Measurements from ENCODE around the gene MDK. TPM values are rescaled to one million over a fixed set of nuclear protein-coding genes. Genes with fewer than 3 reads are reported as not detected.

The MDK gene
- total and polyA plus RNA-seq, 2 experiments from 2014 or later: 388 to 477 TPM

- TF ChIP-seq JUNB (IDR thresholded peaks at IDR 0.05; ENCODE audit: unreplicated experiment) (no peak), CREB1 (CRISPR knock-in tag; IDR thresholded peaks at IDR 0.05; ENCODE audit: low read depth) (no peak), EZH2 (IDR thresholded peaks at IDR 0.05; ENCODE audit: low read depth, unreplicated experiment) (no peak), ZNF114 (CRISPR knock-in tag; IDR thresholded peaks at IDR 0.05) (no peak), EZH2phosphoT487 (IDR thresholded peaks at IDR 0.05; ENCODE audit: unreplicated experiment) (no peak), ZNF331 (CRISPR knock-in tag; IDR thresholded peaks at IDR 0.05; ENCODE audit: low read depth) (no peak)
- TF ChIP-seq, protein P1, sequence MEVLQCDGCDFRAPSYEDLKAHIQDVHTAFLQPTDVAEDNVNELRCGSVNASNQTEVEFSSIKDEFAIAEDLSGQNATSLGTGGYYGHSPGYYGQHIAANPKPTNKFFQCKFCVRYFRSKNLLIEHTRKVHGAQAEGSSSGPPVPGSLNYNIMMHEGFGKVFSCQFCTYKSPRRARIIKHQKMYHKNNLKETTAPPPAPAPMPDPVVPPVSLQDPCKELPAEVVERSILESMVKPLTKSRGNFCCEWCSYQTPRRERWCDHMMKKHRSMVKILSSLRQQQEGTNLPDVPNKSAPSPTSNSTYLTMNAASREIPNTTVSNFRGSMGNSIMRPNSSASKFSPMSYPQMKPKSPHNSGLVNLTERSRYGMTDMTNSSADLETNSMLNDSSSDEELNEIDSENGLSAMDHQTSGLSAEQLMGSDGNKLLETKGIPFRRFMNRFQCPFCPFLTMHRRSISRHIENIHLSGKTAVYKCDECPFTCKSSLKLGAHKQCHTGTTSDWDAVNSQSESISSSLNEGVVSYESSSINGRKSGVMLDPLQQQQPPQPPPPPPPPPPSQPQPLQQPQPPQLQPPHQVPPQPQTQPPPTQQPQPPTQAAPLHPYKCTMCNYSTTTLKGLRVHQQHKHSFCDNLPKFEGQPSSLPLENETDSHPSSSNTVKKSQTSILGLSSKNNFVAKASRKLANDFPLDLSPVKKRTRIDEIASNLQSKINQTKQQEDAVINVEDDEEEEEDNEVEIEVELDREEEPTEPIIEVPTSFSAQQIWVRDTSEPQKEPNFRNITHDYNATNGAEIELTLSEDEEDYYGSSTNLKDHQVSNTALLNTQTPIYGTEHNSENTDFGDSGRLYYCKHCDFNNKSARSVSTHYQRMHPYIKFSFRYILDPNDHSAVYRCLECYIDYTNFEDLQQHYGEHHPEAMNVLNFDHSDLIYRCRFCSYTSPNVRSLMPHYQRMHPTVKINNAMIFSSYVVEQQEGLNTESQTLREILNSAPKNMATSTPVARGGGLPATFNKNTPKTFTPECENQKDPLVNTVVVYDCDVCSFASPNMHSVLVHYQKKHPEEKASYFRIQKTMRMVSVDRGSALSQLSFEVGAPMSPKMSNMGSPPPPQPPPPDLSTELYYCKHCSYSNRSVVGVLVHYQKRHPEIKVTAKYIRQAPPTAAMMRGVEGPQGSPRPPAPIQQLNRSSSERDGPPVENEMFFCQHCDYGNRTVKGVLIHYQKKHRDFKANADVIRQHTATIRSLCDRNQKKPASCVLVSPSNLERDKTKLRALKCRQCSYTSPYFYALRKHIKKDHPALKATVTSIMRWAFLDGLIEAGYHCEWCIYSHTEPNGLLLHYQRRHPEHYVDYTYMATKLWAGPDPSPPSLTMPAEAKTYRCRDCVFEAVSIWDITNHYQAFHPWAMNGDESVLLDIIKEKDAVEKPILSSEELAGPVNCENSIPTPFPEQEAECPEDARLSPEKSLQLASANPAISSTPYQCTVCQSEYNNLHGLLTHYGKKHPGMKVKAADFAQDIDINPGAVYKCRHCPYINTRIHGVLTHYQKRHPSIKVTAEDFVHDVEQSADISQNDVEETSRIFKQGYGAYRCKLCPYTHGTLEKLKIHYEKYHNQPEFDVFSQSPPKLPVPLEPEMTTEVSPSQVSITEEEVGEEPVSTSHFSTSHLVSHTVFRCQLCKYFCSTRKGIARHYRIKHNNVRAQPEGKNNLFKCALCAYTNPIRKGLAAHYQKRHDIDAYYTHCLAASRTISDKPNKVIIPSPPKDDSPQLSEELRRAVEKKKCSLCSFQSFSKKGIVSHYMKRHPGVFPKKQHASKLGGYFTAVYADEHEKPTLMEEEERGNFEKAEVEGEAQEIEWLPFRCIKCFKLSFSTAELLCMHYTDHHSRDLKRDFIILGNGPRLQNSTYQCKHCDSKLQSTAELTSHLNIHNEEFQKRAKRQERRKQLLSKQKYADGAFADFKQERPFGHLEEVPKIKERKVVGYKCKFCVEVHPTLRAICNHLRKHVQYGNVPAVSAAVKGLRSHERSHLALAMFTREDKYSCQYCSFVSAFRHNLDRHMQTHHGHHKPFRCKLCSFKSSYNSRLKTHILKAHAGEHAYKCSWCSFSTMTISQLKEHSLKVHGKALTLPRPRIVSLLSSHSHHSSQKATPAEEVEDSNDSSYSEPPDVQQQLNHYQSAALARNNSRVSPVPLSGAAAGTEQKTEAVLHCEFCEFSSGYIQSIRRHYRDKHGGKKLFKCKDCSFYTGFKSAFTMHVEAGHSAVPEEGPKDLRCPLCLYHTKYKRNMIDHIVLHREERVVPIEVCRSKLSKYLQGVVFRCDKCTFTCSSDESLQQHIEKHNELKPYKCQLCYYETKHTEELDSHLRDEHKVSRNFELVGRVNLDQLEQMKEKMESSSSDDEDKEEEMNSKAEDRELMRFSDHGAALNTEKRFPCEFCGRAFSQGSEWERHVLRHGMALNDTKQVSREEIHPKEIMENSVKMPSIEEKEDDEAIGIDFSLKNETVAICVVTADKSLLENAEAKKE (CRISPR knock-in tag; IDR thresholded peaks at IDR 0.05): no peak
- peaks cover 7% of the 10 kb centered on the region; the same call in 1 of the 2 replicates for H3K27me3 ChIP-seq (ENCODE audit: insufficient read depth)
- no peak overlapping the region for H3K27ac ChIP-seq (ENCODE audit: low read depth)
- H3K36me3 ChIP-seq (ENCODE audit: insufficient read depth): no peaks in the 10 kb centered on the region
- H3F3A ChIP-seq (replicated peaks; ENCODE audit: low read depth): peaks cover 12% of the 10 kb centered on the region; the same call in 1 of the 2 replicates
- peaks cover 20% of the 10 kb centered on the region for H4K20me1 ChIP-seq (replicated peaks; ENCODE audit: insufficient read depth)
- Mint-ChIP-seq H3K4me3 (peak overlapping the region; percentile 82), H3K27me3 (ENCODE audit: insufficient read depth, low read depth, poor library complexity) (peaks cover 10% of the 10 kb centered on the region), H3K9me3 (no peaks in the 10 kb centered on the region; the same call in 2 of the 3 replicates), H3K36me3 (ENCODE audit: low read depth) (peaks cover 3% of the 10 kb centered on the region; the same call in 2 of the 3 replicates), H3K4me1 (peaks cover 77% of the 10 kb centered on the region), H3K27ac (peak overlapping the region; percentile 57; the same call in 1 of the 2 replicates)
- no peak for DNase-seq (ENCODE audit: low spot score)
- no peaks in the 10 kb centered on the region for H3K9me2 ChIP-seq (ENCODE audit: insufficient read depth)
- H3K4me1 ChIP-seq (ENCODE audit: insufficient read depth): peaks cover 75% of the 10 kb centered on the region
- H3K79me2 ChIP-seq (replicated peaks; ENCODE audit: insufficient read depth): peaks cover 52% of the 10 kb centered on the region
- H3K4me3 ChIP-seq: peak overlapping the region; percentile 80
- no peak for ATAC-seq
- H2AFZ ChIP-seq: no peak overlapping the region
- H3K4me2 ChIP-seq: peak overlapping the region; percentile 92
These were observed 32.7 kb upstream of the MDK start for GRCh38 chr11:46348566-46349401.

All from GM23338 (cell line).